Endothelial cell (in vitro differentiated cells): ENCODE data around the gene KCND2. TPM values are rescaled to one million over a fixed set of nuclear protein-coding genes. Genes with fewer than 3 reads are reported as not detected.

Source experiments
- DNase-seq: peaks from one replicate; pipeline ENCODE4 v3.0.0; 2021; ENCODE audit warnings: low spot score
- H3K27ac Mint-ChIP-seq: one replicate; pipeline ENCODE4 v1.8.0; 2021; ENCODE audit warnings: mixed read lengths, inconsistent platforms; ENCODE audit not compliant: unreplicated experiment
- H3K27me3 Mint-ChIP-seq: one replicate; pipeline ENCODE4 v1.8.0; 2021; ENCODE audit warnings: mild to moderate bottlenecking, moderate library complexity, mixed read lengths, inconsistent platforms; ENCODE audit not compliant: unreplicated experiment
- H3K36me3 Mint-ChIP-seq: one replicate; pipeline ENCODE4 v1.8.0; 2021; ENCODE audit warnings: mild to moderate bottlenecking, low read depth, mixed read lengths, inconsistent platforms; ENCODE audit not compliant: unreplicated experiment
- H3K4me1 Mint-ChIP-seq: one replicate; pipeline ENCODE4 v1.8.0; 2021; ENCODE audit warnings: mild to moderate bottlenecking, mixed read lengths, inconsistent platforms; ENCODE audit not compliant: unreplicated experiment
- H3K4me3 Mint-ChIP-seq: one replicate; pipeline ENCODE4 v1.8.0; 2021; ENCODE audit warnings: mild to moderate bottlenecking, mixed read lengths, inconsistent platforms; ENCODE audit not compliant: unreplicated experiment
- H3K9me3 Mint-ChIP-seq: one replicate; pipeline ENCODE4 v1.8.0; 2021; ENCODE audit warnings: mixed read lengths, inconsistent platforms; ENCODE audit not compliant: unreplicated experiment
- CTCF ChIP-seq: fragments of 200-600 bp; sonication (generic); IDR thresholded peaks from one replicate; pipeline ENCODE4 v1.5.0; 2021; ENCODE audit warnings: antibody characterized with exemption; ENCODE audit not compliant: unreplicated experiment
- total RNA-seq: library from RNA; stranded (reverse); fragmentation: NEBNext Ultra II Directional; extraction: Animal tissue kit (Norgen Biotek cat#: 25700); gene quantifications from one replicate; pipeline ENCODE4 v1.2.1, GENCODE V29; 2021; ENCODE audit not compliant: unreplicated experiment

The KCND2 gene
- total RNA-seq, 1 donor from 2014 or later, result 0.28 TPM

GRCh38 chr7:120502825-120503224 lies 229.8 kb downstream of the KCND2 start:
- Mint-ChIP-seq H3K4me3 (no peak overlapping the region), H3K36me3 (no peaks in the 10 kb centered on the region), H3K9me3 (no peaks in the 10 kb centered on the region), H3K27me3 (no peaks in the 10 kb centered on the region), H3K4me1 (no peaks in the 10 kb centered on the region), H3K27ac (no peak overlapping the region)
- no peak for TF ChIP-seq CTCF
- DNase-seq, result no peak

GRCh38 chr7:120504386-120504785 lies 231.4 kb downstream of the KCND2 start:
- Mint-ChIP-seq H3K4me1 (no peaks in the 10 kb centered on the region), H3K27ac (no peak overlapping the region), H3K9me3 (no peaks in the 10 kb centered on the region), H3K36me3 (no peaks in the 10 kb centered on the region), H3K27me3 (no peaks in the 10 kb centered on the region), H3K4me3 (no peak overlapping the region)
- no peak for DNase-seq
- TF ChIP-seq CTCF, result no peak

GRCh38 chr7:120505770-120506169 lies 232.8 kb downstream of the KCND2 start:
- Mint-ChIP-seq H3K27ac (no peak overlapping the region), H3K27me3 (no peaks in the 10 kb centered on the region), H3K9me3 (no peaks in the 10 kb centered on the region), H3K36me3 (no peaks in the 10 kb centered on the region), H3K4me3 (no peak overlapping the region), H3K4me1 (no peaks in the 10 kb centered on the region)
- DNase-seq, result no peak
- TF ChIP-seq CTCF, result no peak

GRCh38 chr7:120512701-120513100 lies 239.7 kb downstream of the KCND2 start:
- no peaks in the 10 kb centered on the region for H3K36me3 Mint-ChIP-seq
- H3K27me3 Mint-ChIP-seq, result no peaks in the 10 kb centered on the region
- H3K4me3 Mint-ChIP-seq, result no peak overlapping the region
- DNase-seq, result no peak
- TF ChIP-seq CTCF, result no peak
- no peaks in the 10 kb centered on the region for H3K4me1 Mint-ChIP-seq
- H3K9me3 Mint-ChIP-seq, result no peaks in the 10 kb centered on the region
- no peak overlapping the region for H3K27ac Mint-ChIP-seq

- TF ChIP-seq CTCF, result no peak
- Mint-ChIP-seq H3K4me3 (no peak overlapping the region), H3K27ac (no peak overlapping the region), H3K4me1 (no peaks in the 10 kb centered on the region), H3K27me3 (no peaks in the 10 kb centered on the region), H3K36me3 (no peaks in the 10 kb centered on the region), H3K9me3 (no peaks in the 10 kb centered on the region)
- DNase-seq, result no peak
Measured at GRCh38 chr7:120519224-120519623, 246.2 kb downstream of the KCND2 start.
